GM21825 (cell line): ENCODE data around the gene PRR23C.
"Not testable (repeated sequence)": the region's sequence is repeated elsewhere in the genome, so short reads cannot be mapped to it uniquely, and the experiment has no call there.

ENCODE experiments used
- ATAC-seq: cut with Tn5 transposase; IDR thresholded peaks from one replicate; pipeline ENCODE4 v1.9.1; 2021; ENCODE audit warnings: mild to moderate bottlenecking, moderate library complexity; ENCODE audit not compliant: unreplicated experiment

Gene PRR23C

GRCh38 chr3:139044366-139045210, at the start of gene PRR23C:
PRR23C (minus strand) TSS chr3:139044892; CDS start chr3:139044620, 272 bp downstream.
- ATAC-seq = no peak

GRCh38 chr3:139093840-139094239, 49.1 kb upstream of the PRR23C start:
- no peak for ATAC-seq

- no peak for ATAC-seq
Observed at GRCh38 chr3:139088462-139089324, 44.0 kb upstream of the PRR23C start.

GRCh38 chr3:139087621-139088020, 42.9 kb upstream of the PRR23C start:
- no peak for ATAC-seq

GRCh38 chr3:139084176-139084575, 39.5 kb upstream of the PRR23C start:
- ATAC-seq = no peak

- no peak for ATAC-seq
Observed at GRCh38 chr3:139074565-139075115, 29.9 kb upstream of the PRR23C start.

- ATAC-seq = no peak
Observed at GRCh38 chr3:139062918-139063317, 18.2 kb upstream of the PRR23C start.

- no peak for ATAC-seq
Observed at GRCh38 chr3:139052802-139053600, 8.3 kb upstream of the PRR23C start.

- ATAC-seq = no peak
Observed at GRCh38 chr3:139043554-139044365, 932 bp downstream of the PRR23C start.

- no peak for ATAC-seq
Observed at GRCh38 chr3:139037478-139037877, 7.2 kb downstream of the PRR23C start.

GRCh38 chr3:139032326-139033002, 12.2 kb downstream of the PRR23C start:
- no peak for ATAC-seq

- ATAC-seq = not testable (repeated sequence)
Observed at GRCh38 chr3:139030576-139030975, 14.1 kb downstream of the PRR23C start.

- no peak for ATAC-seq
Observed at GRCh38 chr3:139024968-139025367, 19.7 kb downstream of the PRR23C start.

- ATAC-seq = no peak
Observed at GRCh38 chr3:139020868-139021234, 23.8 kb downstream of the PRR23C start, which contains the start of gene PRR23B. PRR23B (minus strand) TSS chr3:139020926; CDS start chr3:139020661, 265 bp downstream.

- no peak for ATAC-seq
Observed at GRCh38 chr3:139020036-139020867, 24.4 kb downstream of the PRR23C start.

- no peak for ATAC-seq
Observed at GRCh38 chr3:139016430-139017048, 28.2 kb downstream of the PRR23C start.

- ATAC-seq = no peak
Observed at GRCh38 chr3:139006051-139006716, 38.5 kb downstream of the PRR23C start, which contains the start of gene PRR23A. PRR23A (minus strand) TSS chr3:139006268; CDS start chr3:139006268, 0 bp downstream.
